Ascending aorta (tissue), 2 donors: ENCODE data around the gene RNF167. TPM values are rescaled to one million over a fixed set of nuclear protein-coding genes. Genes with fewer than 3 reads are reported as not detected.
A peak's percentile ranks its signal among the peaks of the same experiment; 100 is the strongest.

Source experiments
- DNase-seq, 2 donors: peaks; one replicate each; pipeline ENCODE4 v3.0.0-alpha.2; 2019; ENCODE audit warnings: low spot score in 2 of 2
- H3K27ac ChIP-seq, 2 donors: fragments of 200-600 bp; sonication (generic); one replicate each; pipeline ENCODE4 v1.5.1; 2016 to 2017; ENCODE audit warnings: mild to moderate bottlenecking in 1 of 2
- H3K27me3 ChIP-seq: fragments of 200-600 bp; sonication (generic); one replicate; pipeline ENCODE4 v1.5.1; 2017
- H3K36me3 ChIP-seq, 2 donors: fragments of 200-600 bp; sonication (generic); one replicate each; pipeline ENCODE4 v1.5.1; 2016
- H3K4me1 ChIP-seq, 2 donors: fragments of 200-600 bp; sonication (generic); one replicate each; pipeline ENCODE4 v1.5.1; 2016 to 2017; ENCODE audit warnings: mild to moderate bottlenecking in 1 of 2
- H3K4me3 ChIP-seq, 2 donors: fragments of 200-600 bp; sonication (generic); one replicate each; pipeline ENCODE4 v1.5.1; 2016 to 2017; ENCODE audit warnings: mild to moderate bottlenecking in 1 of 2
- H3K9me3 ChIP-seq, 2 donors: fragments of 200-600 bp; sonication (generic); one replicate each; pipeline ENCODE4 v1.5.1; 2016
- intact Hi-C: fragments of 100-400 bp; cut with DNase I; formaldehyde crosslinking; loops from one replicate; pipeline ENCODE4 v1.15.1; 2023
- total RNA-seq: library from RNA; depleted of rRNA; stranded (reverse); fragments of >200 nt; gene quantifications from one replicate; pipeline ENCODE4 v1.1.0, GENCODE V29; 2016
- TF ChIP-seq, protein P1 (sequence below), 3 experiments: fragments of 200-600 bp in 2 of 3; fragments of 450-650 bp in 1 of 3; sonication (generic) in 2 of 3; IDR thresholded peaks; one replicate each; pipeline ENCODE4 v1.5.1; 2016 to 2019; ENCODE audit warnings: antibody characterized with exemption in 3 of 3, mild to moderate bottlenecking in 1 of 3, moderate library complexity in 1 of 3

RNF167 gene
- total RNA-seq, 1 donor from 2014 or later = 164 TPM

DNA sequence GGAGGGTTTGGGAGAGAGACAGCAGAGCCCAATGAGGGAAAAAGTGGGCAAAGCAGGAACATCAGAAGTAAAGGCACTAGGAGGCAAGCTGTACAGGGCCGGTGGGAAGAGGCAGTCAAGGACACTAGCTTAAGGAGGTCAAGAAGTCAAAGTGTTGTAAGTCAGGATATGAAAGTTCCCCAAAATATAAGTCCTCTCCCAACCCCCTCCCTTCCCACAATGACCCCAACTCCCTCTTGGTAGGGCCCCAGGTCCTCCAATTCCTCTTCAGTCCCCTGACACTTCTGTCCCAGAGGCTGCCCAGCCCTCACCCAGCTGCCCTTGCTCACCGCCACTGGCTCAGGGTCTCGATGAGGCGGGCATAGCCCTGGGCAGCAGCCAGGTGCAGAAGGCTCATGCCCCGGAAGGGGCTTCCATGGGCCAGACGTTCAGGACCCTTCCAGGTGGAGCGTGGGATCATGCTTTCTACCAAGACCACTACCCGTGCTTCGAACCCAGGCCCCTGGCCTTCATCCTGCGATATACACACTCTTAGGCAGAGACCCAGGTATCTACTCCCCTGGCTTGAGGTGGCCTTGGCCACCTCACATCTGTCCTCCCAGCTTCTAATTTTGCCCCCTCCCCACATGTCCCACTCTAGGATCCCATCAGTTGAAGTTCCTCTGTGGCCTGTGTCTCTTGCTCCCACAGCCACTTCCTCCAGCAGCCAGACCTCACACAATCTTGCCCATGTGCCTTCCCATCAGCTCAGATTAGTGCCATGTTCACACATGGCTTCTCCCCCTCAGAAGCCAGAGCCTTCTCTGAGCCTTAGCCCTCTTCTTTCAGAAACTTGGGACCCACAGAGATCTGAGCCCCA is 33.4 kb downstream of the RNF167 start:
- peaks cover 6 to 10% of the 10 kb centered on the region in 2 donors for H3K4me1 ChIP-seq

DNA sequence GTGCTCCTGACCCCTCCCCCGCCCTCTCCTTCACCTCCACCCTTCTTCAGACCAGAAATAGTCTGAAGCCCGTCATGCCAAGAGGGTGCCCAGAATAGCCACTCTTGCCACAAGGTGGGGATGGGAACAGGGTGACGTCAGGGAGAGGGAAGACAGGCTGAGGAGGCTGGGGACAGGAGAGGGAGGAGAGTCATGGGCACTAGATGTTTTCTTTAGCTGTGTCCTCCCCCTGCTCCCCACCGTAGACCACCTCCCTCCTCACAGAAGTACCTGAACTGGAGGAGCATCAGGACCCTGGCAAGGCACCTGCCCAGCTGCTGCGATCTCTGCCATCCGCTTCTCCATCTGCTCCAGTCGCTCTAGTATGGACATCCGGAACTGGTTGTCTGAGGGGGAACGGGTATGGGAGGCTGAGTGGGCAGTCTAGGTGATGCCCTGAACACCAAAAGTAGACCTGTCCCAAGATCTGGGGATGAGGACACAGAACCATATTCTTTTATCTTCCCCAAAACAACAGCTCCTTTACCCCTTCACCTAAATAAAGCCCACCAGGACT is 34.1 kb downstream of the RNF167 start:
- peak overlapping the region; percentile 47 to 48 for H3K27ac ChIP-seq
- peaks cover 49 to 81% of the 10 kb centered on the region in 2 donors for H3K36me3 ChIP-seq
- peaks cover 0 to 3% of the 10 kb centered on the region in 2 donors for H3K4me1 ChIP-seq
- no peaks in the 10 kb centered on the region for H3K9me3 ChIP-seq
- TF ChIP-seq, protein P1, sequence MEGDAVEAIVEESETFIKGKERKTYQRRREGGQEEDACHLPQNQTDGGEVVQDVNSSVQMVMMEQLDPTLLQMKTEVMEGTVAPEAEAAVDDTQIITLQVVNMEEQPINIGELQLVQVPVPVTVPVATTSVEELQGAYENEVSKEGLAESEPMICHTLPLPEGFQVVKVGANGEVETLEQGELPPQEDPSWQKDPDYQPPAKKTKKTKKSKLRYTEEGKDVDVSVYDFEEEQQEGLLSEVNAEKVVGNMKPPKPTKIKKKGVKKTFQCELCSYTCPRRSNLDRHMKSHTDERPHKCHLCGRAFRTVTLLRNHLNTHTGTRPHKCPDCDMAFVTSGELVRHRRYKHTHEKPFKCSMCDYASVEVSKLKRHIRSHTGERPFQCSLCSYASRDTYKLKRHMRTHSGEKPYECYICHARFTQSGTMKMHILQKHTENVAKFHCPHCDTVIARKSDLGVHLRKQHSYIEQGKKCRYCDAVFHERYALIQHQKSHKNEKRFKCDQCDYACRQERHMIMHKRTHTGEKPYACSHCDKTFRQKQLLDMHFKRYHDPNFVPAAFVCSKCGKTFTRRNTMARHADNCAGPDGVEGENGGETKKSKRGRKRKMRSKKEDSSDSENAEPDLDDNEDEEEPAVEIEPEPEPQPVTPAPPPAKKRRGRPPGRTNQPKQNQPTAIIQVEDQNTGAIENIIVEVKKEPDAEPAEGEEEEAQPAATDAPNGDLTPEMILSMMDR (IDR thresholded peaks at IDR 0.05) = no peak
- H3K27me3 ChIP-seq = no peaks in the 10 kb centered on the region
- DNase-seq = no peak
- intact Hi-C loops = no loop called here
- no peak overlapping the region for H3K4me3 ChIP-seq

More for the DNA sequence above, 33.4 kb downstream of the RNF167 start:
- Histone ChIP-seq H3K9me3 (no peaks in the 10 kb centered on the region), H3K27me3 (no peaks in the 10 kb centered on the region), H3K4me3 (no peak overlapping the region), H3K27ac (peak overlapping the region; percentile 47 to 48), H3K36me3 (peaks cover 46 to 74% of the 10 kb centered on the region in 2 donors)
- intact Hi-C loops = no loop called here
- TF ChIP-seq, protein P1 (IDR thresholded peaks at IDR 0.05) = no peak
- no peak for DNase-seq

DNA sequence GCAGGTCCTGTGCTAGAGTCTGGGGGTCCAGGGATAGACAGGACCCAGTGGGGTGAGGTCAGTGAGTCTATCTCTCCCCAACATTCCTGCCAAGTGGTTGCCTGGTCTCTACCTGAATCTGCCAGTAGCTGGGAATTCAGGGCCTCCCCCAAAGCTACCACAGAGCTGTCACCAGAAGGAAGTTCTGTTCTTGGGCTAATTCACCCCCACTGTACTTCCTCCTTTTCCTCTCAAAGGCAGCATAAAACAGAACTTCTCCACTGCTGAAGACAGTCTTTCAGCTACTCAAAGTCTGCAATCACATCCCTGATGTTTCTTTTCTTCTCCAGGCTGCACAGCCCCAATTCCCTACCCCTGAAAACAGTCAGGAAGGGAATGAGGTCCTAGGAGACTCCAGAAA is 38.7 kb downstream of the RNF167 start:
- Histone ChIP-seq H3K27ac (no peak overlapping the region), H3K4me3 (no peak overlapping the region), H3K27me3 (no peaks in the 10 kb centered on the region), H3K4me1 (no peaks in the 10 kb centered on the region), H3K36me3 (peaks cover 61 to 76% of the 10 kb centered on the region in 2 donors), H3K9me3 (no peaks in the 10 kb centered on the region)
- no peak for DNase-seq
- intact Hi-C loops = no loop called here
- TF ChIP-seq, protein P1 (IDR thresholded peaks at IDR 0.05) = no peak

DNA sequence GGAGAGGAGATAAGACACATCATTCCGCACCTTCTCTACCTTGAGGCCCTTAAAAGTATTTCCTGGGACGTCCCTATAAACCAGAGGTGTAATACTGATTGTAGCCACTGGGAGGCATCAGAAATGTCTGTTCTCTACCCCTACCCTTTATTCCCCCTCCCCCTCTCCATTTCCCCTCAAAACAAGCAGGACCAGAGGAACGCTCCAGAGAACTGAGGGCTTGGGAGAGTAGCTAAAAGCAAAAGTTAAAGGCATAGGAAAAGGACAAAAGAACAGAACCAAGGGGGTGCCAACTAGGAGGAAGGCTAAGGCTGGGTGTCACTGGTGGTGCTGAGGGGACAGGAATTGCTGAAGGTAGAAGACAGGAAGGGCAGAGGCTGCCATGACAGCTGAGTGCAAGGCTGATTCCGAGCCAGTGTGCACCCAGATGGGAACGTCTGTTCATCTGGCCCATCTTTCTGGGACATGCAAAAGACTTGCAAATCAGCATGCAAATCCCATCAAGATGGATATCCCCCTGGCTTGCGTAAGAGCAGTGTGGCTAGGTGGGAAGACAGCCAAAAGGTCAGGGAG is 40.7 kb downstream of the RNF167 start:
- no peaks in the 10 kb centered on the region for H3K27me3 ChIP-seq
- no peak overlapping the region for H3K27ac ChIP-seq
- H3K36me3 ChIP-seq = peaks cover 68 to 74% of the 10 kb centered on the region in 2 donors
- H3K4me3 ChIP-seq = no peak overlapping the region
- H3K9me3 ChIP-seq = no peaks in the 10 kb centered on the region
- TF ChIP-seq, protein P1 (IDR thresholded peaks at IDR 0.05) = peak; percentile 68 to 76 (median 76)
- no peak for DNase-seq
- intact Hi-C loops = loop anchor here (1.0 kb wide), 1 partner anchor 82 kb away; no protein-coding TSS in a partner anchor
- no peaks in the 10 kb centered on the region for H3K4me1 ChIP-seq

DNA sequence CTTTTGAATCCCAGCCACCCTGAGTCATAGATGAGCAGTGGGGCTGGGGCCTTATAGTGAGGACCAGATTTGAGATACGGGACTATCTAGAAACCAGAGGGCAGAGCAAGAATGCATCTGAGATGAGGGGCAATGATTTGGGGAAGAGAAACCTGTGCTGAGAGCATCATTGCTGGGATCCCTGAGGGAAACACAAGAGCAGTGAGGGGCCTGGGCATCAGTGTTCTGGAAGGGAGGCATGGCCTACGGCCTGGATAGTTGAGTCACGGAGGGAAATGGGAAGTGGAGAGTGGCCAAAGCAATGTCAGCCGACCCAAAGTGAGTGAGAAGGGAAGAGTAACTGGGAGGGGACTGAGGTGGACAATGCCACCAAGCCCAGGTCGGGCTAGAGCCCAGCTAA is 42.2 kb downstream of the RNF167 start:
- DNase-seq = no peak

More for the DNA sequence above, 42.2 kb downstream of the RNF167 start:
- TF ChIP-seq, protein P1 (IDR thresholded peaks at IDR 0.05) = no peak
- intact Hi-C loops = no loop called here
- Histone ChIP-seq H3K36me3 (peaks cover 57 to 59% of the 10 kb centered on the region in 2 donors), H3K27me3 (no peaks in the 10 kb centered on the region), H3K27ac (no peak overlapping the region), H3K4me1 (peaks cover 0 to 9% of the 10 kb centered on the region in 2 donors), H3K4me3 (no peak overlapping the region), H3K9me3 (no peaks in the 10 kb centered on the region)
